Endodermal cell (in vitro differentiated cells): Measurements from ENCODE around the gene SELENOS. TPM values are rescaled to one million over a fixed set of nuclear protein-coding genes. Genes with fewer than 3 reads are reported as not detected.

ENCODE experiments used
- DNase-seq: peaks from one replicate; pipeline ENCODE4 v3.0.0-alpha.2; 2017
- H3K27ac ChIP-seq: 2 replicates; pipeline ENCODE4 v1.5.1; 2013; ENCODE audit warnings: mild to moderate bottlenecking, low read depth, low read length, moderate library complexity
- H3K27me3 ChIP-seq: 2 replicates; pipeline ENCODE4 v1.6.1; 2013; ENCODE audit warnings: mild to moderate bottlenecking, low read length, moderate library complexity; ENCODE audit not compliant: insufficient read depth, control insufficient read depth, poor library complexity, severe bottlenecking
- H3K36me3 ChIP-seq: 2 replicates; pipeline ENCODE4 v1.7.0; 2013; ENCODE audit warnings: mild to moderate bottlenecking, low read length, moderate library complexity; ENCODE audit not compliant: control insufficient read depth, insufficient read depth
- H3K4me1 ChIP-seq: one replicate; pipeline ENCODE4 v1.7.0; 2013; ENCODE audit warnings: low read length; ENCODE audit not compliant: control insufficient read depth, insufficient read depth
- H3K4me3 ChIP-seq: 2 replicates; pipeline ENCODE4 v1.5.1; 2013; ENCODE audit warnings: mild to moderate bottlenecking, low read length, moderate library complexity
- H3K9ac ChIP-seq: 2 replicates; pipeline ENCODE4 v1.6.1; 2013; ENCODE audit warnings: mild to moderate bottlenecking, low read length, moderate library complexity; ENCODE audit not compliant: poor library complexity, severe bottlenecking; ENCODE audit errors: extremely low read depth
- H3K9me3 ChIP-seq: 2 replicates; pipeline ENCODE4 v1.6.1; 2013; ENCODE audit warnings: mild to moderate bottlenecking, low read length, moderate library complexity; ENCODE audit not compliant: control insufficient read depth
- H3K27ac Mint-ChIP-seq: 2 replicates; pipeline ENCODE4 v1.8.0; 2020; ENCODE audit warnings: mixed read lengths
- H3K27me3 Mint-ChIP-seq: 2 replicates; pipeline ENCODE4 v1.8.0; 2021; ENCODE audit warnings: mild to moderate bottlenecking, mixed read lengths; ENCODE audit not compliant: insufficient read depth
- H3K36me3 Mint-ChIP-seq: 2 replicates; pipeline ENCODE4 v1.8.0; 2020; ENCODE audit warnings: low read depth, mixed read lengths
- H3K4me1 Mint-ChIP-seq: 2 replicates; pipeline ENCODE4 v1.8.0; 2020; ENCODE audit warnings: mixed read lengths
- H3K4me3 Mint-ChIP-seq: 2 replicates; pipeline ENCODE4 v1.8.0; 2020; ENCODE audit warnings: mild to moderate bottlenecking, moderate library complexity, mixed read lengths
- H3K9me3 Mint-ChIP-seq: 2 replicates; pipeline ENCODE4 v1.8.0; 2020; ENCODE audit warnings: mild to moderate bottlenecking, mixed read lengths
- WGBS, 2 experiments: methylation state at CpG; one replicate each; pipeline versions ENCODE4 v1.1.5 to v1.1.7; 2013; ENCODE audit warnings: missing lambda C conversion rate in 2 of 2, mixed read lengths in 1 of 2; ENCODE audit not compliant: insufficient coverage in 1 of 2, insufficient read length in 1 of 2; 5-methylcytosine and 5-hydroxymethylcytosine counted together
- total RNA-seq, 2 donors: library from RNA; stranded (reverse); fragmentation: NEBNext Ultra II Directional in 1 of 2; extraction: Animal tissue kit (Norgen Biotek cat#: 25700) in 1 of 2; gene quantifications; 2 replicates in 1 of 2; 3 replicates in 1 of 2; pipeline ENCODE4 v1.2.1, GENCODE V29; 2021
- TF ChIP-seq, protein P1 (sequence below): fragments of 200-600 bp; sonication (generic); conservative IDR thresholded peaks from 2 replicates; pipeline ENCODE4 v1.5.0; 2021; ENCODE audit warnings: antibody characterized with exemption, mild to moderate bottlenecking

The SELENOS gene
- total RNA-seq, 2 donors from 2014 or later, result 56.1 to 60.5 TPM

DNA sequence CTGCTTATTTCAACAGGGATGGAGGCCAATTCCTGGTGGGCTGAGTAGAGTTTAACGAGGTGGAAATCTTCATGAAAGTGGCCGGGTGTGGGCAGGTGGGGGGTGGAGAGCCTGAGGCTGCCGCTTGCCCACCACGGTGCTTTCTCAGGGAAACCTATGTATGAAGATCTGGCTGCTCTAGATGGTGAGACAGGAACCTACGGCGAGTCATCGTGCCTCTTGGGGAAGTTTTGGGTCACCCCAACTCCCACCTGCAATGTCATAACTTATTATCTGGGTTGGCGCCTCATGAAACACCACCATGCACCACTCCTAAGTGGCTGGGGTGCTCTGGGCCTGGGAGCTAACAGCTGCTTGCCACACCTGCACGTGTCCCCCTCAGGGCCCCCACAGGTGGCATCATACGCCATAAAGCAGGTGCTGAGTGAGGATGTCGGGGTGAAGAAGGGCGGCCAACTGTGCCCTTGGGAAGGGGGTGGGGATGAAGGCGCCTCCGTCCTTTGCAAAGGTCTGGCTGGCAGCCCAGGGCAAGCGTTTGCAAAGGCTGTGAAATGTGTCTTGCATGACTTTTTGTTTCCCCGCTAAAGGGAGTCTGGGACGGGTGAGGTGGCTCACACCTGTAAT is 45.7 kb upstream of the SELENOS start:
- DNase-seq, result peak; percentile 17
- Histone ChIP-seq H3K4me3 (no peak overlapping the region), H3K27me3 (no peaks in the 10 kb centered on the region), H3K36me3 (no peaks in the 10 kb centered on the region), H3K4me1 (no peaks in the 10 kb centered on the region), H3K27ac (no peak overlapping the region), H3K9ac (no peak overlapping the region), H3K9me3 (no peaks in the 10 kb centered on the region)
- Mint-ChIP-seq H3K27me3 (peaks cover 9% of the 10 kb centered on the region), H3K9me3 (no peaks in the 10 kb centered on the region), H3K36me3 (no peaks in the 10 kb centered on the region), H3K4me3 (no peak overlapping the region), H3K27ac (no peak overlapping the region), H3K4me1 (no peaks in the 10 kb centered on the region)
- 91 to 97% methylated on average over 14 to 17 of the region's 17 CpGs for WGBS, 2 experiments
- TF ChIP-seq, protein P1, sequence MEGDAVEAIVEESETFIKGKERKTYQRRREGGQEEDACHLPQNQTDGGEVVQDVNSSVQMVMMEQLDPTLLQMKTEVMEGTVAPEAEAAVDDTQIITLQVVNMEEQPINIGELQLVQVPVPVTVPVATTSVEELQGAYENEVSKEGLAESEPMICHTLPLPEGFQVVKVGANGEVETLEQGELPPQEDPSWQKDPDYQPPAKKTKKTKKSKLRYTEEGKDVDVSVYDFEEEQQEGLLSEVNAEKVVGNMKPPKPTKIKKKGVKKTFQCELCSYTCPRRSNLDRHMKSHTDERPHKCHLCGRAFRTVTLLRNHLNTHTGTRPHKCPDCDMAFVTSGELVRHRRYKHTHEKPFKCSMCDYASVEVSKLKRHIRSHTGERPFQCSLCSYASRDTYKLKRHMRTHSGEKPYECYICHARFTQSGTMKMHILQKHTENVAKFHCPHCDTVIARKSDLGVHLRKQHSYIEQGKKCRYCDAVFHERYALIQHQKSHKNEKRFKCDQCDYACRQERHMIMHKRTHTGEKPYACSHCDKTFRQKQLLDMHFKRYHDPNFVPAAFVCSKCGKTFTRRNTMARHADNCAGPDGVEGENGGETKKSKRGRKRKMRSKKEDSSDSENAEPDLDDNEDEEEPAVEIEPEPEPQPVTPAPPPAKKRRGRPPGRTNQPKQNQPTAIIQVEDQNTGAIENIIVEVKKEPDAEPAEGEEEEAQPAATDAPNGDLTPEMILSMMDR, result no peak

DNA sequence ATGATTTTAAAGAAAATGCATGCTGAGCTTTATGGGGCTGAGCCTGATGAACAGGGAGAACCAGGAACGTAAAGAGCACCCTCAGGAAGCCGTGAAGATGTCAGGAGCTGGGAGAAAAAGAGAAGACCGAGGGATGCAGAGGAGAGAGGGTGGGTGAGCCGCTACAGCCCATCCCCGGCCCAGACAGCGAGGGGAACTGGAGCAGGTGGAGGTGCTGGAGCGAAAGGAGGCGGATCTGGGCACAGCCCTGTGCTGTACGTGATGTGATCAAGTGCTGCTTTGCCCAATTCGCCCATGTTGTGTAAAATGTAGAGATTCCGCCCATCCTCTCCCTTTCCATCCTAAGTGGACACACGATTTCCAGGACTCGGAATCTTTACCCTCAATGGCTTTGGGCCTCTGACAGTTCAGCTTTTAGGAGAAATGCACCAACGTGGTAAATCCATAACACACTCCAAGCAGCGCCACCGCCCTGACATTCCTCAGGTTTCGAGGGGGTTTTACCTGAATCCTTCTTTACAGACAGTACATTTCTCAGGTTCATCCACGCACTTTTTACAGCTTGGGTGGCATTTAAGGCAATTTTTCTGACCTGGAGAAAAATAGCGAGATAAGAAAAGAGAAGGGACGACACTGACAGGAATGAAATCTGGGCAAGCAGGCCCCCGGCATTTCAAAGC is 44.9 kb upstream of the SELENOS start:
- Mint-ChIP-seq H3K4me1 (no peaks in the 10 kb centered on the region), H3K27ac (no peak overlapping the region), H3K27me3 (peaks cover 5% of the 10 kb centered on the region), H3K9me3 (no peaks in the 10 kb centered on the region), H3K4me3 (no peak overlapping the region), H3K36me3 (no peaks in the 10 kb centered on the region)
- Histone ChIP-seq H3K9ac (no peak overlapping the region), H3K9me3 (no peaks in the 10 kb centered on the region), H3K27me3 (no peaks in the 10 kb centered on the region), H3K4me1 (no peaks in the 10 kb centered on the region), H3K36me3 (no peaks in the 10 kb centered on the region), H3K4me3 (no peak overlapping the region), H3K27ac (no peak overlapping the region)
- peak; percentile 24 for DNase-seq
- TF ChIP-seq, protein P1, result no peak
- WGBS, 2 experiments, result 90 to 95% methylated on average over 19 to 20 of the region's 21 CpGs

DNA sequence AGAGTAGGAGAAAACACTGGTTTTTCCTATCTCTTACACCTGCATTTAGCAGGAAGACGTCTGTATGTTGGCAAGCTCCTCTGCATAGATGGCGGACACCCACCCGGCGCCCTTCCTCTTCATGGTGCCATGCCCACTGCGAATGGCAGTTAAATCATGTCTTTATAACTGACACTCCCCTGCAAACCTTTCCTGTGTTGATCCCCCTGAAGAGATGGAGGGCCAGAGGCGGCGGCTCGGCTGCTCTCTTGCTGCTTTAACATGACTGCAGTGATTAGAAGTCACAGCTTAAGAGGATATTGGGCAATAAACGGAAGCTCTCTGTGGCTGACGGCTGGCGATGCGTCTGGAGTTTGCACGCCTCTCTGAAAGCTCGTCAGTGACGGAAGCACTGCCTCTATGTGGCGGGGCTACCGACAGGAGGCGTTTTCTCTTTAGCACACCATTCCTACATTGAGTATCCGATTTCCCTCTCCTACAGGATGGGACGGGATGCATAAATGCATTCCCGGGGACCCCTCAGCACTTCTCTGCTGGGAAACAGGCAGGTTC is 43.3 kb upstream of the SELENOS start:
- H3K27ac Mint-ChIP-seq, result no peak overlapping the region
- Histone ChIP-seq H3K4me1 (no peaks in the 10 kb centered on the region), H3K9me3 (no peaks in the 10 kb centered on the region), H3K27me3 (no peaks in the 10 kb centered on the region), H3K9ac (no peak overlapping the region), H3K27ac (no peak overlapping the region), H3K4me3 (no peak overlapping the region), H3K36me3 (no peaks in the 10 kb centered on the region)
- H3K4me3 Mint-ChIP-seq, result no peak overlapping the region
- WGBS, 2 experiments, result 80 to 90% methylated on average over 15 to 21 of the region's 21 CpGs
- no peaks in the 10 kb centered on the region for H3K9me3 Mint-ChIP-seq
- H3K36me3 Mint-ChIP-seq, result no peaks in the 10 kb centered on the region
- TF ChIP-seq, protein P1, result peak; percentile 69
- H3K4me1 Mint-ChIP-seq, result no peaks in the 10 kb centered on the region
- peaks cover 5% of the 10 kb centered on the region for H3K27me3 Mint-ChIP-seq
- peak; percentile 85 for DNase-seq
